Loucy (cell line): Measurements from ENCODE around the gene KEL.
A peak's percentile ranks its signal among the peaks of the same experiment; 100 is the strongest.

Source experiments
- H2AFZ ChIP-seq: fragments of 200-600 bp; sonication (generic); 2 replicates; pipeline ENCODE4 v1.6.0; 2016; ENCODE audit warnings: antibody characterized with exemption, mild to moderate bottlenecking, low read length, moderate library complexity
- H3F3A ChIP-seq: fragments of 200-600 bp; 2 replicates; pipeline ENCODE4 v1.6.0; 2016; ENCODE audit warnings: antibody characterized with exemption, low read depth, mild to moderate bottlenecking
- H3K27me3 ChIP-seq: fragments of 200-600 bp; sonication (generic); 2 replicates; pipeline ENCODE4 v1.6.1; 2014; ENCODE audit warnings: low read length, mild to moderate bottlenecking; ENCODE audit not compliant: insufficient read depth, poor library complexity, severe bottlenecking
- H3K36me3 ChIP-seq: fragments of 200-600 bp; sonication (generic); 2 replicates; pipeline ENCODE4 v1.6.1; 2016; ENCODE audit warnings: low read length; ENCODE audit not compliant: insufficient read depth
- H3K4me1 ChIP-seq: fragments of 200-600 bp; sonication (generic); 2 replicates; pipeline ENCODE4 v1.5.1; 2014; ENCODE audit warnings: low read length, mild to moderate bottlenecking; ENCODE audit not compliant: insufficient read depth, poor library complexity, severe bottlenecking
- H3K4me2 ChIP-seq: fragments of 200-600 bp; sonication (generic); 2 replicates; pipeline ENCODE4 v1.6.0; 2014; ENCODE audit warnings: antibody characterized with exemption, low read length, low read depth, mild to moderate bottlenecking; ENCODE audit not compliant: poor library complexity, severe bottlenecking
- H3K4me3 ChIP-seq: fragments of 200-600 bp; sonication (generic); 2 replicates; pipeline ENCODE4 v1.5.1; 2014; ENCODE audit warnings: low read length, mild to moderate bottlenecking, mixed read lengths; ENCODE audit not compliant: poor library complexity, severe bottlenecking
- H3K79me2 ChIP-seq: fragments of 200-600 bp; sonication (generic); 2 replicates; pipeline ENCODE4 v1.6.1; 2014; ENCODE audit warnings: low read length; ENCODE audit not compliant: insufficient read depth
- H3K9ac ChIP-seq: fragments of 200-600 bp; sonication (generic); 2 replicates; pipeline ENCODE4 v1.6.0; 2014; ENCODE audit warnings: mild to moderate bottlenecking, low read depth, low read length, moderate library complexity; ENCODE audit not compliant: poor library complexity, severe bottlenecking
- H3K9me2 ChIP-seq: fragments of 200-600 bp; sonication (generic); replicated peaks from 2 replicates; pipeline ENCODE4 v1.6.1; 2016; ENCODE audit warnings: low read depth, low read length, mixed read lengths
- H3K9me3 ChIP-seq: fragments of 200-600 bp; sonication (generic); 2 replicates; pipeline ENCODE4 v1.6.1; 2014; ENCODE audit warnings: mild to moderate bottlenecking, antibody characterized with exemption, low read length, low read depth; ENCODE audit not compliant: insufficient read depth
- H4K20me1 ChIP-seq: fragments of 200-600 bp; sonication (generic); 2 replicates; pipeline ENCODE4 v1.6.0; 2014; ENCODE audit warnings: antibody characterized with exemption, low read length, mild to moderate bottlenecking; ENCODE audit not compliant: insufficient read depth, poor library complexity, severe bottlenecking
- EZH2phosphoT487 ChIP-seq: fragments of 200-600 bp; IDR thresholded peaks from 2 replicates; pipeline ENCODE4 v1.6.1; 2018; ENCODE audit warnings: antibody characterized with exemption, mild to moderate bottlenecking, moderate library complexity, borderline replicate concordance
- TF ChIP-seq, protein P1 (sequence below): fragments of 200-600 bp; sonication (generic); conservative IDR thresholded peaks from 2 replicates; pipeline ENCODE4 v1.5.1; 2014; ENCODE audit warnings: mild to moderate bottlenecking, antibody characterized with exemption, low read length

Gene KEL, protein sequence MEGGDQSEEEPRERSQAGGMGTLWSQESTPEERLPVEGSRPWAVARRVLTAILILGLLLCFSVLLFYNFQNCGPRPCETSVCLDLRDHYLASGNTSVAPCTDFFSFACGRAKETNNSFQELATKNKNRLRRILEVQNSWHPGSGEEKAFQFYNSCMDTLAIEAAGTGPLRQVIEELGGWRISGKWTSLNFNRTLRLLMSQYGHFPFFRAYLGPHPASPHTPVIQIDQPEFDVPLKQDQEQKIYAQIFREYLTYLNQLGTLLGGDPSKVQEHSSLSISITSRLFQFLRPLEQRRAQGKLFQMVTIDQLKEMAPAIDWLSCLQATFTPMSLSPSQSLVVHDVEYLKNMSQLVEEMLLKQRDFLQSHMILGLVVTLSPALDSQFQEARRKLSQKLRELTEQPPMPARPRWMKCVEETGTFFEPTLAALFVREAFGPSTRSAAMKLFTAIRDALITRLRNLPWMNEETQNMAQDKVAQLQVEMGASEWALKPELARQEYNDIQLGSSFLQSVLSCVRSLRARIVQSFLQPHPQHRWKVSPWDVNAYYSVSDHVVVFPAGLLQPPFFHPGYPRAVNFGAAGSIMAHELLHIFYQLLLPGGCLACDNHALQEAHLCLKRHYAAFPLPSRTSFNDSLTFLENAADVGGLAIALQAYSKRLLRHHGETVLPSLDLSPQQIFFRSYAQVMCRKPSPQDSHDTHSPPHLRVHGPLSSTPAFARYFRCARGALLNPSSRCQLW

DNA sequence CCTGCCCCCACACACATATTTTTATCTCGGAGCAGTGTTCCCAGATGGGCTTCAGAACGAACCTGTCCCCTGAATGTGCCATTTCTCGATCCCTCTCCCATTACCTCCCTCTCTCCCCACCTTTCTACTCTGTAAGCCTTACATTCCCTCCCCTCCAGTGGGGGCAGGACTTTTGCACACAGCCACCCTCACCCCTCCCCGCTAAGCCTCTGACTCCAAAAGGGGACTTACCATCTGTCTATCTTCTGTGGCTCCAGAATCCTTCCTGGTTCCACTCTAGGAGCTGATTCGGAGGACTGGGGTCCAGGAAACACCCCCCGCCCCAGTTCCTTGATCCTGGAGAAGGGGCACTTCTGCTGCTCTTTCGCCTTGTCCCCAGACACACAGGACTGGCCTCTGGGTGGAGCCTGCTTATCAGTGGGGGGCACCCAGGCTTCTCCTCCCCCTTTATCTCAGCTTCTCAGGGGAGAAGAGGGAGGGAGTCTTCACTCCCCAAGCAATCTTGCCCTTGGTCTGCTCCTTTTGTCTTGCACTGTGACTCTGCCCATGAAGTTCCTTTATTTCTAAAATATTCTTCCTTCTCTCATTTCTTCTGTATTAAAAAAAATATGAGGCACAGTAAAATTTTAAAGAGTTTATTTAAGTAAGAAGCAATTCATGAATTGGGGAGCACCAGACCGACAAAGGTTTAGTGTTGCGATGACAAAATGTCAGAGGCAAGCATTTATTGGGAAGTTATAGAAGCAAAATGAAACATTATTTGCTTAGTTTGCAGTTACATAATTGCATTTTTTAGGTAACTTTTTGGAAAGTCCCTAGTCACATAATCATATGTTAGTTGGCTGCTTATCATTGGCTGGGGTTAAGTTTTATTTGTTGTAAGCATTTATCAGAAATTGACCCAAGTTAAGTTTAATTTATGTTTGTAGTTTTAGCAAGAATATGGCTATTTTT lies at the start of gene KEL:
Gene KEL, minus strand, starts transcription at position 391 of the 954 bp plus-strand sequence. Its CDS starts 157 bp downstream, at position 234.
- no peak for TF ChIP-seq EZH2phosphoT487
- TF ChIP-seq, protein P1, sequence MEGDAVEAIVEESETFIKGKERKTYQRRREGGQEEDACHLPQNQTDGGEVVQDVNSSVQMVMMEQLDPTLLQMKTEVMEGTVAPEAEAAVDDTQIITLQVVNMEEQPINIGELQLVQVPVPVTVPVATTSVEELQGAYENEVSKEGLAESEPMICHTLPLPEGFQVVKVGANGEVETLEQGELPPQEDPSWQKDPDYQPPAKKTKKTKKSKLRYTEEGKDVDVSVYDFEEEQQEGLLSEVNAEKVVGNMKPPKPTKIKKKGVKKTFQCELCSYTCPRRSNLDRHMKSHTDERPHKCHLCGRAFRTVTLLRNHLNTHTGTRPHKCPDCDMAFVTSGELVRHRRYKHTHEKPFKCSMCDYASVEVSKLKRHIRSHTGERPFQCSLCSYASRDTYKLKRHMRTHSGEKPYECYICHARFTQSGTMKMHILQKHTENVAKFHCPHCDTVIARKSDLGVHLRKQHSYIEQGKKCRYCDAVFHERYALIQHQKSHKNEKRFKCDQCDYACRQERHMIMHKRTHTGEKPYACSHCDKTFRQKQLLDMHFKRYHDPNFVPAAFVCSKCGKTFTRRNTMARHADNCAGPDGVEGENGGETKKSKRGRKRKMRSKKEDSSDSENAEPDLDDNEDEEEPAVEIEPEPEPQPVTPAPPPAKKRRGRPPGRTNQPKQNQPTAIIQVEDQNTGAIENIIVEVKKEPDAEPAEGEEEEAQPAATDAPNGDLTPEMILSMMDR: no peak
- H3K27me3 ChIP-seq: no peaks in the 10 kb centered on the region

DNA sequence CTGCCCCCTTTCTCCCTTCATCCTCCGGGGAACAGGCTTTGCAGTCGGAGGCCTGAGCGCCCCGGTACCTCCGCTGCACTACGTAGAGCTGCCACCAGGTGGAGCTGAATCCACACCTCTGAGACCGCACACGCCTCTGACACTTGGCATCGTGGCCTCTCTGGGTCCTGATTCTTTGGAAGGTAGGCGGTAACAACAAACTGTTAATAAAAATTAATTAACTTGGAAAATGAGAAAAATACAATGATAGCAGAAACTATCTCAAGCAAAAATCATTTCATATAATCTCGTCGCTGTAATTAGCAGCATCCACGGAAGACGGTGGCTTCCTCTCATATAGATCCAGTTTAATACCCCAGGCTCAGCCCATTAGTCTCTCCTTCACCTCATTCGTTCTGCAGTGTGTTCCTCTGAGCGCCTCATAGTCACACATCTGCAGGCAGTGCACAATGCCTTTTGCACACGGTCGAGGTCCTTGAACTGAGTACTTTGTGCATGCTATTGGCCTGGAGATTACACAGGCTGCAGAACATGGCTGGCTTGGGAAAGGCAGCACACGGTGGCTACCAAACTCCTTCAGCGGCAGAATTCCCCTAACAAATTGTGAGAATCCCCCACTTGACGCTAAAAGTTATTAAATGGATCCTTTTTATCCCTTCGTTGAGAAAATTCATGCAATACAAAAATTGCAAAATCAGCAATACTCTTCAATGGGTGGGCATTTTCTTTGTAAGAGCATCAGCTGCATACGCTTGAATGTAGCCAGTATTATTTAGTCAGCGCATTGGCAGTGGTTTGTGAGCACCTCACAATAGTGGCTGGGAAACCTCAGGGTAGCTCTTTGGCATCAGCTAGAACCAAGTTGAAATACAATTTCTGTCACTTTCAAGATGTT lies 46.1 kb upstream of the KEL start:
- Histone ChIP-seq H3K27me3 (no peaks in the 10 kb centered on the region), H3K9me3 (no peaks in the 10 kb centered on the region), H3F3A (no peaks in the 10 kb centered on the region), H3K9me2 (no peaks in the 10 kb centered on the region), H3K4me3 (no peak overlapping the region), H3K4me2 (no peak overlapping the region), H2AFZ (no peak overlapping the region), H3K36me3 (no peaks in the 10 kb centered on the region), H4K20me1 (no peaks in the 10 kb centered on the region), H3K9ac (no peak overlapping the region), H3K79me2 (no peaks in the 10 kb centered on the region), H3K4me1 (peaks cover 53% of the 10 kb centered on the region)
- TF ChIP-seq, protein P1: peak; percentile 98
- TF ChIP-seq EZH2phosphoT487: no peak

More for the DNA sequence above, at the start of gene KEL:
- Histone ChIP-seq H3K9ac (no peak within 1 kb of the TSS), H4K20me1 (no peaks in the 10 kb centered on the region), H3K36me3 (no peaks in the 10 kb centered on the region), H3K9me3 (no peaks in the 10 kb centered on the region), H3K79me2 (no peaks in the 10 kb centered on the region), H3K4me2 (no peak within 1 kb of the TSS), H2AFZ (no peak within 1 kb of the TSS), H3K4me1 (no peaks in the 10 kb centered on the region), H3F3A (no peaks in the 10 kb centered on the region), H3K4me3 (no peak within 1 kb of the TSS), H3K9me2 (no peaks in the 10 kb centered on the region)
